ENCODE measurements around the gene ARHGAP6.

ARHGAP6 gene

GRCh38 chrX:11666952-11667685, 1.4 kb upstream of the ARHGAP6 start:
- no peak for DNase-seq (ENCODE audit: low spot score)
- no peak for TF ChIP-seq CTCF (conservative IDR thresholded peaks at IDR 0.05; ENCODE audit: low read depth)
- CTCF ChIA-PET, result no interaction called here
- POLR2A ChIA-PET (ENCODE audit: low non-redundant PET), result no interaction called here
- no peak overlapping the region for H3K27ac ChIP-seq

GRCh38 chrX:11666164-11666563, 444 bp upstream of the ARHGAP6 start:
- no peak overlapping the region for H3K27ac ChIP-seq
- ChIA-PET POLR2A (ENCODE audit: low non-redundant PET) (no interaction called here), CTCF (no interaction called here)
- DNase-seq (ENCODE audit: low spot score), result no peak
- TF ChIP-seq CTCF (conservative IDR thresholded peaks at IDR 0.05; ENCODE audit: low read depth), result no peak

GRCh38 chrX:11664211-11665167, 1.2 kb downstream of the ARHGAP6 start:
- TF ChIP-seq CTCF (conservative IDR thresholded peaks at IDR 0.05; ENCODE audit: low read depth), result no peak
- no peak for DNase-seq (ENCODE audit: low spot score)
- POLR2A ChIA-PET (ENCODE audit: low non-redundant PET), result no interaction called here
- H3K27ac ChIP-seq, result no peak overlapping the region
- CTCF ChIA-PET, result interaction anchor here (0.6 to 0.7 kb wide), 3 partner anchors 107 to 838 kb away, joined by 3 to 6 read pairs (median 4); no protein-coding TSS in a partner anchor

- ChIA-PET POLR2A (ENCODE audit: low non-redundant PET) (no interaction called here), CTCF (interaction anchor here (0.7 kb wide), 1 partner anchor 107 kb away, joined by 4 read pairs; no protein-coding TSS in a partner anchor)
- DNase-seq (ENCODE audit: low spot score), result no peak
- no peak overlapping the region for H3K27ac ChIP-seq
- TF ChIP-seq CTCF (conservative IDR thresholded peaks at IDR 0.05; ENCODE audit: low read depth), result no peak
Observed at GRCh38 chrX:11663875-11664210, 1.9 kb downstream of the ARHGAP6 start.

GRCh38 chrX:11655282-11656015, 10.3 kb downstream of the ARHGAP6 start:
- ChIA-PET CTCF (no interaction called here), POLR2A (ENCODE audit: low non-redundant PET) (no interaction called here)
- no peak for DNase-seq (ENCODE audit: low spot score)
- H3K27ac ChIP-seq, result no peak overlapping the region
- TF ChIP-seq CTCF (conservative IDR thresholded peaks at IDR 0.05; ENCODE audit: low read depth), result no peak
